ENCODE data around the gene CPA5. TPM values are rescaled to one million over a fixed set of nuclear protein-coding genes. Genes with fewer than 3 reads are reported as not detected.

Gene CPA5
- polyA plus RNA-seq, 1 of the 3 experiments (the other 2 are of a cell fraction), result 1.3 TPM

DNA sequence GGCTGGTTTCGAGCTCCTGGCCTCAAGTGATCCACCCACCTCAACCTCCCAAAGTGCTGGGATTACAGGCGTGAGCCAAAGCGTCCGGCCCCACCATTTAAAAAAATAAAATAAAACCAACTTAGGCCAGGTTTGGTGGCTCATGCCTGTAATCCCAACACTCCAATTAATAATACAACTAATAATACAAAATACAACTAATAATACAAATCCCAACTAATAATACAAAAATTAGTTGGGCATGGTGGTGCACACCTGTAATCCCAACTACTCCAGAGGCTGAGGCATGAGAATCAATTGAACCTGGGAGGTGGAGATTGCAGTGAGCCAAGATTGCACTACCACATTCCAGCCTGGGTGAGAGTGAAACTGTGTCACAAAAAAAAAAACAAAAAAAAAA is 68.6 kb downstream of the CPA5 start:
- no peaks in the 10 kb centered on the region for H3K79me2 ChIP-seq (ENCODE audit: insufficient read depth)
- H3K4me3 ChIP-seq (ENCODE audit: low read depth in 2 of 2, low read length in 1 of 2), result no peak overlapping the region
- TF ChIP-seq CTCF (IDR thresholded peaks at IDR 0.05) (no peak), GATA2 (CRISPR knock-in tag; IDR thresholded peaks at IDR 0.05) (no peak), MEF2A (IDR thresholded peaks at IDR 0.05; ENCODE audit: borderline replicate concordance, low read depth) (no peak), USF2 (IDR thresholded peaks at IDR 0.05; ENCODE audit: borderline replicate concordance, low read depth, low read length) (no peak), TCF12 (IDR thresholded peaks at IDR 0.05) (no peak), NFIC (IDR thresholded peaks at IDR 0.05; ENCODE audit: borderline replicate concordance) (no peak), SMC3 (IDR thresholded peaks at IDR 0.05; ENCODE audit: low read depth, low read length) (no peak), MXI1 (IDR thresholded peaks at IDR 0.05; ENCODE audit: low read depth, low read length) (no peak), RAD21 (IDR thresholded peaks at IDR 0.05; ENCODE audit: low read length) (no peak), ZBTB33 (IDR thresholded peaks at IDR 0.05; ENCODE audit: borderline replicate concordance, low read depth) (no peak), JUND (IDR thresholded peaks at IDR 0.05) (no peak), FOXM1 (IDR thresholded peaks at IDR 0.05; ENCODE audit: low read depth) (no peak), TAF1 (IDR thresholded peaks at IDR 0.05; ENCODE audit: borderline replicate concordance, low read depth, low read length) (no peak), POLR2AphosphoS5 (IDR thresholded peaks at IDR 0.05; ENCODE audit: low read depth, low read length) (no peak), USF1 (IDR thresholded peaks at IDR 0.05; ENCODE audit: borderline replicate concordance, low read depth) (no peak), RXRA (IDR thresholded peaks at IDR 0.05; ENCODE audit: borderline replicate concordance, low read depth) (no peak), SIN3A (IDR thresholded peaks at IDR 0.05; ENCODE audit: borderline replicate concordance, low read depth, low read length) (no peak)
- TF ChIP-seq, protein P1, sequence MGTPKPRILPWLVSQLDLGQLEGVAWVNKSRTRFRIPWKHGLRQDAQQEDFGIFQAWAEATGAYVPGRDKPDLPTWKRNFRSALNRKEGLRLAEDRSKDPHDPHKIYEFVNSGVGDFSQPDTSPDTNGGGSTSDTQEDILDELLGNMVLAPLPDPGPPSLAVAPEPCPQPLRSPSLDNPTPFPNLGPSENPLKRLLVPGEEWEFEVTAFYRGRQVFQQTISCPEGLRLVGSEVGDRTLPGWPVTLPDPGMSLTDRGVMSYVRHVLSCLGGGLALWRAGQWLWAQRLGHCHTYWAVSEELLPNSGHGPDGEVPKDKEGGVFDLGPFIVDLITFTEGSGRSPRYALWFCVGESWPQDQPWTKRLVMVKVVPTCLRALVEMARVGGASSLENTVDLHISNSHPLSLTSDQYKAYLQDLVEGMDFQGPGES (IDR thresholded peaks at IDR 0.05; ENCODE audit: low read depth, low read length), result no peak
- TF ChIP-seq, protein P2, sequence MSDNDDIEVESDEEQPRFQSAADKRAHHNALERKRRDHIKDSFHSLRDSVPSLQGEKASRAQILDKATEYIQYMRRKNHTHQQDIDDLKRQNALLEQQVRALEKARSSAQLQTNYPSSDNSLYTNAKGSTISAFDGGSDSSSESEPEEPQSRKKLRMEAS (IDR thresholded peaks at IDR 0.05; ENCODE audit: low read depth), result no peak
- no peak overlapping the region for H3K9ac ChIP-seq
- H3K27ac ChIP-seq (ENCODE audit: low read depth in 2 of 2, low read length in 1 of 2), result no peak overlapping the region
- no peak overlapping the region for H2AFZ ChIP-seq (ENCODE audit: low read depth)
- no peaks in the 10 kb centered on the region for H3K9me3 ChIP-seq
- ChIA-PET POLR2A (no interaction called here), CTCF (interaction anchor here (1.3 kb wide), 1 partner anchor 135 kb away, joined by 3 read pairs; no protein-coding TSS in a partner anchor)
- H3K27me3 ChIP-seq (ENCODE audit: insufficient read depth), result no peaks in the 10 kb centered on the region
- no peaks in the 10 kb centered on the region for H3F3A ChIP-seq (replicated peaks; ENCODE audit: insufficient read depth)
- H3K36me3 ChIP-seq (replicated peaks in 1 of 2; ENCODE audit: control insufficient read depth in 1 of 2, insufficient read depth in 2 of 2, low read length in 1 of 2), result peaks cover 0 to 5% of the 10 kb centered on the region in 2 experiments
- peaks cover 8 to 17% of the 10 kb centered on the region in 2 experiments; a peak in 3 of 4 replicates for H3K4me1 ChIP-seq (ENCODE audit: control insufficient read depth in 1 of 2, insufficient read depth in 2 of 2, low read depth in 1 of 2, low read length in 1 of 2)
- WGBS (ENCODE audit: low lambda C conversion rate), result 98% methylated on average over 4 of the region's 4 CpGs
- H3K9me2 ChIP-seq, result no peaks in the 10 kb centered on the region
- no peaks in the 10 kb centered on the region for H4K20me1 ChIP-seq (ENCODE audit: insufficient read depth)
- no peak overlapping the region for H3K4me2 ChIP-seq
- no peak for DNase-seq

Data from SK-N-SH (cell line).